Colonic mucosa (tissue), 4 donors: Measurements from ENCODE around the gene SEMA5B. TPM values are rescaled to one million over a fixed set of nuclear protein-coding genes. Genes with fewer than 3 reads are reported as not detected.

Experiments used
- DNase-seq: peaks from one replicate; pipeline ENCODE4 v3.0.0-alpha.2; 2020
- H3K27ac ChIP-seq: fragments of 200-600 bp; one replicate; pipeline ENCODE4 v1.8.0; 2021
- H3K27me3 ChIP-seq: fragments of 200-600 bp; one replicate; pipeline ENCODE4 v1.8.0; 2021
- H3K36me3 ChIP-seq: fragments of 200-600 bp; one replicate; pipeline ENCODE4 v1.8.0; 2021
- H3K4me1 ChIP-seq: fragments of 200-600 bp; one replicate; pipeline ENCODE4 v1.8.0; 2021; ENCODE audit warnings: mild to moderate bottlenecking
- H3K4me3 ChIP-seq: fragments of 200-600 bp; one replicate; pipeline ENCODE4 v1.8.0; 2021
- H3K9ac ChIP-seq, 2 donors: one replicate each; pipeline ENCODE4 v1.7.0; 2013; ENCODE audit warnings: control low read depth in 2 of 2, low read depth in 2 of 2, low read length in 2 of 2
- H3K9me3 ChIP-seq: fragments of 200-600 bp; one replicate; pipeline ENCODE4 v1.8.0; 2021
- intact Hi-C: fragments of 100-400 bp; cut with DNase I; formaldehyde crosslinking; loops from one replicate; pipeline ENCODE4 v1.14.1; 2022
- total RNA-seq, 2 donors: library from RNA; stranded (reverse); fragmentation: NEBNext Ultra II Directional in 1 of 2; extraction: Animal tissue kit (Norgen Biotek cat#: 25700) in 1 of 2; gene quantifications; one replicate each; pipeline ENCODE4 v1.2.1, GENCODE V29; 2021
- TF ChIP-seq, protein P1 (sequence below): fragments of 200-600 bp; IDR thresholded peaks from one replicate; pipeline ENCODE4 v1.8.0; 2022; ENCODE audit warnings: antibody characterized with exemption, mild to moderate bottlenecking
- donor health status: healthy.
- donor health status: DM: no; HTN: no; CAD: no.
- donor health status: DM: no; HTN: no; CAD: no.

Gene SEMA5B
- total RNA-seq, 2 donors from 2014 or later = 0.40 to 1.3 TPM

DNA sequence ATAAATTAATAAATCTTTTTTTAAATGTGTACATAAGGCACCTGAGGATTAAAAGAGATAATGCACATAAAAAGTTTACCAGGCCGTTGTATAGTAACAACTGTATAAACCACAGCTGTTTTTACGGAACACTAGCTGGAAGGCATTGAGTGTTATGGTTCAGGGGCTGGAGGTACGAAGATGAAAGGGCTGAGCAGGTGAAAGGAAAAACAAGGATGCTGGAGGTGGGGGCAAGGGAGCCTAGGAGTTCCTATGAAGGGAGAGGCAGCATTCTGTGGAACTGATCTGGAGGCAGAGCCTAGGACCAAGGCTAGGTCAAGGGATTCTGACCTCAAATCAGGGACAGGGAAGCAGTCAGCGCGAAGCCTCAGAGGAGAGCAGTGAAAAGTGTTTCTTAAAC is 8.0 kb downstream of the SEMA5B start:
- peaks cover 6% of the 10 kb centered on the region for H3K27me3 ChIP-seq

DNA sequence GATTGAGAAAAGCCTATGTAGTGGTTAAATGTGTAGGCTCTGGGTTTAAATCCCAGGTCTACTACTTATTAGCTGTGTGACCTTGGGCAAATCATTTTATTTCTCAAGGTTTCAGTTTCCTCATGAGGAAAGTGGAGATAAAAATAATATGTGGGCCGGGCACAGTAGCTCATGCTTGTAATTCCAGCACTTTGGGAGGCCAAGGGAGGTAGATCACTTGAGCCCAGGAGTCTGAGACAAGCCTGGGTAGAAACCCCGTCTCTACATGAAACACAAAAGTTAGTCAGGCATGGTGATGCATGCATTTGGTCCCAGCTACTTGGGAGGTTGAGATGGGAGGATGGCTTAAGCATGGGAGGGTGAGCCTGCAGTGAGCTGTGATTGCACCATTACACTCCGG is 8.4 kb downstream of the SEMA5B start:
- no peaks in the 10 kb centered on the region for H3K9me3 ChIP-seq
- TF ChIP-seq, protein P1, sequence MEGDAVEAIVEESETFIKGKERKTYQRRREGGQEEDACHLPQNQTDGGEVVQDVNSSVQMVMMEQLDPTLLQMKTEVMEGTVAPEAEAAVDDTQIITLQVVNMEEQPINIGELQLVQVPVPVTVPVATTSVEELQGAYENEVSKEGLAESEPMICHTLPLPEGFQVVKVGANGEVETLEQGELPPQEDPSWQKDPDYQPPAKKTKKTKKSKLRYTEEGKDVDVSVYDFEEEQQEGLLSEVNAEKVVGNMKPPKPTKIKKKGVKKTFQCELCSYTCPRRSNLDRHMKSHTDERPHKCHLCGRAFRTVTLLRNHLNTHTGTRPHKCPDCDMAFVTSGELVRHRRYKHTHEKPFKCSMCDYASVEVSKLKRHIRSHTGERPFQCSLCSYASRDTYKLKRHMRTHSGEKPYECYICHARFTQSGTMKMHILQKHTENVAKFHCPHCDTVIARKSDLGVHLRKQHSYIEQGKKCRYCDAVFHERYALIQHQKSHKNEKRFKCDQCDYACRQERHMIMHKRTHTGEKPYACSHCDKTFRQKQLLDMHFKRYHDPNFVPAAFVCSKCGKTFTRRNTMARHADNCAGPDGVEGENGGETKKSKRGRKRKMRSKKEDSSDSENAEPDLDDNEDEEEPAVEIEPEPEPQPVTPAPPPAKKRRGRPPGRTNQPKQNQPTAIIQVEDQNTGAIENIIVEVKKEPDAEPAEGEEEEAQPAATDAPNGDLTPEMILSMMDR = no peak
- no peak overlapping the region for H3K27ac ChIP-seq
- H3K4me3 ChIP-seq = no peak overlapping the region
- no peak for DNase-seq
- intact Hi-C loops = no loop called here
- H3K9ac ChIP-seq = no peak overlapping the region
- H3K4me1 ChIP-seq = no peaks in the 10 kb centered on the region
- H3K36me3 ChIP-seq = no peaks in the 10 kb centered on the region
- peaks cover 6% of the 10 kb centered on the region for H3K27me3 ChIP-seq

More for the DNA sequence above, 8.0 kb downstream of the SEMA5B start:
- DNase-seq = no peak
- Histone ChIP-seq H3K9ac (no peak overlapping the region), H3K36me3 (no peaks in the 10 kb centered on the region), H3K4me3 (no peak overlapping the region), H3K9me3 (no peaks in the 10 kb centered on the region), H3K4me1 (no peaks in the 10 kb centered on the region), H3K27ac (no peak overlapping the region)
- TF ChIP-seq, protein P1 = no peak
- intact Hi-C loops = no loop called here

DNA sequence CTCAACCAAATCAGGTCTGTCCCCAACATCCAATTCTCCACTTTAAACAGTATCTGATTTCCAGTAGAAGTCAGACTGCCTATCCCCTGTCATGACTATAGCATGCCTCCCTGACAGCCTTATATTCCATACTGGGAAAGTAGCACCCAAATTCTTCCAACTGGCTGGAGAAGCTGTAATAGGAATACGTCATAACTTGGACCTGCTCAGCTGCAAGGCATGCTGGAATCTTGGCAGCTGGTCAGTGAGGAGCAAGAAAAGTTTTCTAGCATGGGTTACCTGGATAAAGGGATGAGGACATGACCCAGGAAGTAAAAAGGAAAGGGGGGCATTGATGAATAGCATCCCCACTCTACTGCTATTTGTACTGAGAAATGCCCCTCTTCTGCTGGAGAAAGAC is 8.9 kb downstream of the SEMA5B start:
- Histone ChIP-seq H3K36me3 (no peaks in the 10 kb centered on the region), H3K27me3 (peaks cover 6% of the 10 kb centered on the region), H3K9ac (no peak overlapping the region), H3K4me3 (no peak overlapping the region), H3K4me1 (no peaks in the 10 kb centered on the region), H3K9me3 (no peaks in the 10 kb centered on the region), H3K27ac (no peak overlapping the region)
- TF ChIP-seq, protein P1 = no peak
- no peak for DNase-seq
- intact Hi-C loops = no loop called here

DNA sequence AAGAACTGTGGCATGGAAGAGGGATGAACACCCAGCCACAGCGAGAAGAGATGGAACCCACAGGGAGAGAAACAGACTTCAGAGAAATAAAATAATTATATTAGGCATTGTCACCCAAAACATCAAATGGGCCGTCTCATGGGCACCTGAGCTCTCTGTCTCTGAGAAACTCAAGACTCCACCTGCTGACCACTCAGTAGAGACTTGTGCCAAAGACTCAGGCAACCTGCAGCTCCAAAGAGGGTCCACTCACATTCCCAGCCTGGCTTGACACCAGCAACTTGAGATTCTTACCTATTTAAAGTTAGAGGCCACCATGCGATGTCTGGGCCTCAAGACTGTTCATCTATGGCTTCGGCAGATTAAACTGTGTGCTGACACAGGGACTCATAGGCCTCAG is 12.0 kb downstream of the SEMA5B start:
- no peak for DNase-seq

DNA sequence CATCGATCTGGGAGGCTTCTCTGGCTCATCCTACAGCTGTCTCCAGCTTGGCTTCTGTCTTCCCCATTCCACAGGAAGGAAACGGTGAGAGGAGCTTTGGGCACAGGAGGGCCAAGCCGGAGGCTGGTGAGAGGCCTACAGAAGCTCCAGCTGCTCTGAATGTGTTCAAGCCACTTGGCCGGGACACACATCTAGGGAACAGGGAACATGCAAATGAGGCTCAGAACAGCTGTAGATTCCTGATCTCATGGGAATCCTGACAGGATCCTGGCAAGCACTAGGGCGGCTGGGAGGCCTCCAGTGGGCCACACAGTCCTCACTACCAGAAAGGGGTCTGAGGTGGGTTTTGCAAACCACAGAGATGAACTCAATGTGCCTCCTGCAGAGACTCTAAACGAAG is 13.7 kb downstream of the SEMA5B start:
- TF ChIP-seq, protein P1 = no peak
- intact Hi-C loops = no loop called here

More for the DNA sequence above, 12.0 kb downstream of the SEMA5B start:
- intact Hi-C loops = no loop called here
- H3K4me3 ChIP-seq = no peak overlapping the region
- no peaks in the 10 kb centered on the region for H3K36me3 ChIP-seq
- no peaks in the 10 kb centered on the region for H3K9me3 ChIP-seq
- no peak overlapping the region for H3K9ac ChIP-seq
- TF ChIP-seq, protein P1 = no peak
- no peak overlapping the region for H3K27ac ChIP-seq
- peaks cover 6% of the 10 kb centered on the region for H3K27me3 ChIP-seq
- H3K4me1 ChIP-seq = no peaks in the 10 kb centered on the region

DNA sequence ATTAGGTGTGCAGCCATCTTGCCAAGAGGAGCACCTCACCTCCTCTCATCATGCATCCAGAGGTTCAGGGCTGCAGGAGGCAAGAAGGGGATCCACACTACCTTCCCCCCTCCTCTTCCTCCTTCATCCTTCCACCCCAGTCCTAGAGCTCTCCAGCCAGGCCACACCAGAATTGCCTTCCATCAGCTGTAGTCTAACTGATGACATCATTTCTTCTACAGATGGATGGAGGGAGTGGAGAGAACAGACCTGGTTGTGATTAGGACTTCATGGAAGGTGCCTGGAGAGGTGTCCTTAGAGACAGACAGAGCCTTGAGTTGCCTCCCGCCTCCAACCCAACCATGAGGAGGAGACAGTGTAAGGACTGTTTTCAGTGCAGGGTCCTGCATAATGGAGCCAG is 14.9 kb downstream of the SEMA5B start:
- TF ChIP-seq, protein P1 = no peak

More for the DNA sequence above, 13.7 kb downstream of the SEMA5B start:
- H3K9ac ChIP-seq = no peak overlapping the region
- no peaks in the 10 kb centered on the region for H3K36me3 ChIP-seq
- H3K4me1 ChIP-seq = no peaks in the 10 kb centered on the region
- no peak overlapping the region for H3K27ac ChIP-seq
- DNase-seq = no peak
- H3K9me3 ChIP-seq = no peaks in the 10 kb centered on the region
- H3K27me3 ChIP-seq = peaks cover 6% of the 10 kb centered on the region
- no peak overlapping the region for H3K4me3 ChIP-seq

More for the DNA sequence above, 14.9 kb downstream of the SEMA5B start:
- H3K36me3 ChIP-seq = no peaks in the 10 kb centered on the region
- H3K27me3 ChIP-seq = no peaks in the 10 kb centered on the region
- intact Hi-C loops = no loop called here
- H3K9ac ChIP-seq = no peak overlapping the region
- no peaks in the 10 kb centered on the region for H3K9me3 ChIP-seq
- no peak overlapping the region for H3K27ac ChIP-seq
- H3K4me1 ChIP-seq = no peaks in the 10 kb centered on the region
- DNase-seq = no peak
- H3K4me3 ChIP-seq = no peak overlapping the region
